ENCODE measurements around the gene LCA5L. TPM values are rescaled to one million over a fixed set of nuclear protein-coding genes. Genes with fewer than 3 reads are reported as not detected.

LCA5L gene
- polyA plus RNA-seq, 1 donor = 2.0 TPM

GRCh38 chr21:39471598-39471997 lies 26.0 kb upstream of the LCA5L start:
- Histone ChIP-seq H3K9me3 (ENCODE audit: control insufficient read depth, low read depth, low read length) (no peaks in the 10 kb centered on the region), H3K4me3 (ENCODE audit: low read length) (no peak overlapping the region), H3K36me3 (ENCODE audit: control insufficient read depth, insufficient read depth, low read length) (no peaks in the 10 kb centered on the region), H3K4me1 (ENCODE audit: control insufficient read depth, insufficient read depth, low read length) (no peaks in the 10 kb centered on the region), H3K27me3 (ENCODE audit: control insufficient read depth, insufficient read depth, low read length) (no peaks in the 10 kb centered on the region), H3K27ac (ENCODE audit: low read length) (no peak overlapping the region)
- no peak for DNase-seq
- WGBS (ENCODE audit: insufficient coverage, low lambda C conversion rate) = 95% methylated on average over 3 of the region's 3 CpGs

GRCh38 chr21:39468559-39468958 lies 23.0 kb upstream of the LCA5L start:
- Histone ChIP-seq H3K27me3 (ENCODE audit: control insufficient read depth, insufficient read depth, low read length) (no peaks in the 10 kb centered on the region), H3K4me3 (ENCODE audit: low read length) (no peak overlapping the region), H3K4me1 (ENCODE audit: control insufficient read depth, insufficient read depth, low read length) (no peaks in the 10 kb centered on the region), H3K27ac (ENCODE audit: low read length) (no peak overlapping the region), H3K36me3 (ENCODE audit: control insufficient read depth, insufficient read depth, low read length) (no peaks in the 10 kb centered on the region), H3K9me3 (ENCODE audit: control insufficient read depth, low read depth, low read length) (no peaks in the 10 kb centered on the region)
- WGBS (ENCODE audit: insufficient coverage, low lambda C conversion rate) = no CpG with 5 or more reads among the region's 1 CpG
- no peak for DNase-seq

- no peaks in the 10 kb centered on the region for H3K36me3 ChIP-seq (ENCODE audit: control insufficient read depth, insufficient read depth, low read length)
- no peak overlapping the region for H3K27ac ChIP-seq (ENCODE audit: low read length)
- H3K4me3 ChIP-seq (ENCODE audit: low read length) = no peak overlapping the region
- DNase-seq = no peak
- H3K9me3 ChIP-seq (ENCODE audit: control insufficient read depth, low read depth, low read length) = no peaks in the 10 kb centered on the region
- no peaks in the 10 kb centered on the region for H3K4me1 ChIP-seq (ENCODE audit: control insufficient read depth, insufficient read depth, low read length)
- no peaks in the 10 kb centered on the region for H3K27me3 ChIP-seq (ENCODE audit: control insufficient read depth, insufficient read depth, low read length)
- no CpG with 5 or more reads among the region's 3 CpGs for WGBS (ENCODE audit: insufficient coverage, low lambda C conversion rate)
Observed at GRCh38 chr21:39467746-39468145, 22.2 kb upstream of the LCA5L start.

- Histone ChIP-seq H3K27me3 (ENCODE audit: control insufficient read depth, insufficient read depth, low read length) (no peaks in the 10 kb centered on the region), H3K4me1 (ENCODE audit: control insufficient read depth, insufficient read depth, low read length) (no peaks in the 10 kb centered on the region), H3K27ac (ENCODE audit: low read length) (no peak overlapping the region), H3K4me3 (ENCODE audit: low read length) (no peak overlapping the region), H3K36me3 (ENCODE audit: control insufficient read depth, insufficient read depth, low read length) (no peaks in the 10 kb centered on the region), H3K9me3 (ENCODE audit: control insufficient read depth, low read depth, low read length) (no peaks in the 10 kb centered on the region)
- DNase-seq = no peak
Observed at GRCh38 chr21:39466584-39466983, 21.0 kb upstream of the LCA5L start.

DNA sequence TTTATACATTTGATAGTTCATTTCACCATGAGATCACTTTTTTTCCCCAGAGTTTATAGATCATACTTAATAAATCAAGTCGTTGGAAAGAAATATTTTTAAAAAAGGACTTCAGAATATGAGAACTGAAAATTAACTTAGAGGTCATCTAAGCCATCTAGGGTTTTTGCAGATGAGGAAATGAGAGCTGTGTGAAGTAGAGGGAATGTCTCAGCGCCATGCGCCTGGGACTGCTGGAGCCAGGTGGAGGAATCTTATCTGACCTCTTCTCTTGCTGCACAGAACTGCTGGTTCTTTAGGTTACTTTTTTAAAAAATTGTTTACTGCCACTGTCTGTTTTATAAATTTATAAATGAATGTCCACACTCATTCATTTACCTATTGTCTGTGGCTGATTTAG lies 17.7 kb upstream of the LCA5L start:
- no peak overlapping the region for H3K4me3 ChIP-seq (ENCODE audit: low read length)
- H3K4me1 ChIP-seq (ENCODE audit: control insufficient read depth, insufficient read depth, low read length) = no peaks in the 10 kb centered on the region
- WGBS (ENCODE audit: insufficient coverage, low lambda C conversion rate) = 83% methylated on average over 1 of the region's 3 CpGs
- H3K27me3 ChIP-seq (ENCODE audit: control insufficient read depth, insufficient read depth, low read length) = no peaks in the 10 kb centered on the region
- H3K9me3 ChIP-seq (ENCODE audit: control insufficient read depth, low read depth, low read length) = no peaks in the 10 kb centered on the region
- no peak for DNase-seq
- H3K36me3 ChIP-seq (ENCODE audit: control insufficient read depth, insufficient read depth, low read length) = no peaks in the 10 kb centered on the region
- H3K27ac ChIP-seq (ENCODE audit: low read length) = no peak overlapping the region

DNA sequence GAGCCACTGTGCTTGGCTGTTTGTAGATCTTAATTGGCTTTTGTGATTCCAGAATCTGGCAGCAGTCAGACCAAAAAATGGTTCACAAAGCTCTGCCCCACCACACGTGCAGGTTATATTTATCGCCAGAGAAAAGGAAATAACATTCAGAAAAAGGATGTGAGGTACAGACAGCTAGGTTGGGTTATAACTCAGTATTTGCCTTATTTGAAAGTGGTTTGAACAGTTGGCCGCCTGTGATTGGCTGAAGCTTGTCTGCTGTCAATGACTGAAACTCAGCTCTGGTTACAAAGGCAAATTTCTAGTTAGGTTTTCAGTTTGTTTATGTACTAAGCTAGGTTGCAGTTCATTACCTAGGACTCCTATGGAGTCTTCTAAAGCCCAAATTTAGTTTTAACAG lies 15.8 kb upstream of the LCA5L start:
- Histone ChIP-seq H3K36me3 (ENCODE audit: control insufficient read depth, insufficient read depth, low read length) (no peaks in the 10 kb centered on the region), H3K27ac (ENCODE audit: low read length) (no peak overlapping the region), H3K4me3 (ENCODE audit: low read length) (no peak overlapping the region), H3K27me3 (ENCODE audit: control insufficient read depth, insufficient read depth, low read length) (no peaks in the 10 kb centered on the region), H3K4me1 (ENCODE audit: control insufficient read depth, insufficient read depth, low read length) (no peaks in the 10 kb centered on the region), H3K9me3 (ENCODE audit: control insufficient read depth, low read depth, low read length) (no peaks in the 10 kb centered on the region)
- DNase-seq = no peak
- no CpG with 5 or more reads among the region's 3 CpGs for WGBS (ENCODE audit: insufficient coverage, low lambda C conversion rate)

- Histone ChIP-seq H3K9me3 (ENCODE audit: control insufficient read depth, low read depth, low read length) (no peaks in the 10 kb centered on the region), H3K36me3 (ENCODE audit: control insufficient read depth, insufficient read depth, low read length) (no peaks in the 10 kb centered on the region), H3K4me1 (ENCODE audit: control insufficient read depth, insufficient read depth, low read length) (no peaks in the 10 kb centered on the region), H3K4me3 (ENCODE audit: low read length) (no peak overlapping the region), H3K27me3 (ENCODE audit: control insufficient read depth, insufficient read depth, low read length) (no peaks in the 10 kb centered on the region), H3K27ac (ENCODE audit: low read length) (no peak overlapping the region)
- DNase-seq = no peak
- 60% methylated on average over 2 of the region's 3 CpGs for WGBS (ENCODE audit: insufficient coverage, low lambda C conversion rate)
Observed at GRCh38 chr21:39456665-39457064, 11.1 kb upstream of the LCA5L start.

- Histone ChIP-seq H3K27me3 (ENCODE audit: control insufficient read depth, insufficient read depth, low read length) (no peaks in the 10 kb centered on the region), H3K36me3 (ENCODE audit: control insufficient read depth, insufficient read depth, low read length) (no peaks in the 10 kb centered on the region), H3K4me3 (ENCODE audit: low read length) (no peak overlapping the region), H3K27ac (ENCODE audit: low read length) (no peak overlapping the region), H3K9me3 (ENCODE audit: control insufficient read depth, low read depth, low read length) (no peaks in the 10 kb centered on the region), H3K4me1 (ENCODE audit: control insufficient read depth, insufficient read depth, low read length) (no peaks in the 10 kb centered on the region)
- no peak for DNase-seq
- no CpG with 5 or more reads among the region's 6 CpGs for WGBS (ENCODE audit: insufficient coverage, low lambda C conversion rate)
Observed at GRCh38 chr21:39454949-39455668, 9.5 kb upstream of the LCA5L start.

DNA sequence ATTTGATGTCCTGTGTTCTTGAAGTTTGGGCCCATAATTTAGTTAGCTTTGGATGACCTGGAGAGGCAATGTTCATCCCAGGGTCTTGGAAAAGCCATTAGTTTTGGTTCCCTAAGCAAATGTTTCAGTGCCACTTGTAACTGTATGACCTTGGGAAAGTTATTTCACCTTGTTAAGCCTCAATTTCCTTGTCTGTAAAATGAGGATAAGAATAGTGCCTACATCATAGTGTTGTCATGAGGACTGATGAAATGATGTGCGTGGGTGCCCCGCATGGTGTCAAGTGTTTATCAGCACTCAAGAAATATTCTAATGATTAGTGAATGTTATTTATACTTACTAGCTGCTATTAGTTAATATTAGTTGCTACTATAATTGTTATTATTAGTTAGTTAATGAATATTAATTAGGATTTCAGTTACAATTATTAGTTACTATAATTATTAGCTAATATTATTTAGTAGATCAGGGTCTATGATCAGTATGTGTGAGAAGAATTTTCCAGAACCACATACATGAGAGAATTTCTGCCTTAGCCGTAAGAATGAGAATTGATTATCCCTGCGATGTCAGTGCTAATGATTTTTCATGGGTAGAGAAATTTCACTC lies 8.1 kb upstream of the LCA5L start:
- Histone ChIP-seq H3K27me3 (ENCODE audit: control insufficient read depth, insufficient read depth, low read length) (peaks cover 2% of the 10 kb centered on the region), H3K4me3 (ENCODE audit: low read length) (no peak overlapping the region), H3K36me3 (ENCODE audit: control insufficient read depth, insufficient read depth, low read length) (no peaks in the 10 kb centered on the region), H3K4me1 (ENCODE audit: control insufficient read depth, insufficient read depth, low read length) (no peaks in the 10 kb centered on the region), H3K27ac (ENCODE audit: low read length) (no peak overlapping the region), H3K9me3 (ENCODE audit: control insufficient read depth, low read depth, low read length) (no peaks in the 10 kb centered on the region)
- WGBS (ENCODE audit: insufficient coverage, low lambda C conversion rate) = no CpG with 5 or more reads among the region's 4 CpGs
- DNase-seq = no peak

DNA sequence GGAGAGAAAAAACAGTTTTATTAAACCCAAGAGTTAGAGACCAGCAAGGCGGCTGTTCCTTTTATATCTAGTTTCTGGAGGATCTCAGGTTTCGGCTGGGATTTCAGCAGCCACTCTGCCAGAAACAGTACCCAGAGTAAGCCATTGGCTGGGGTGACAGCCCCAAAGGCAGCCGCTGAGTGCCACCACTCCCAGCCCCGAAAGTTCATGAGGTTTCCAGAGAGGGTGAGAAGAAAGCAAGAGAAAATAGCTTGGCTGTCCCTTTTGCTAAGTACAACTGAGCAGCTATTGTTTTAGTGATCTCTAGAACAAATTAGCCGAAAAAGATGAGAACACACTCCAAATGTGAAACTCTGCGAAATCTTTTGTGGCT lies 7.4 kb upstream of the LCA5L start:
- no peak overlapping the region for H3K27ac ChIP-seq (ENCODE audit: low read length)

More for the DNA sequence above, 7.4 kb upstream of the LCA5L start:
- Histone ChIP-seq H3K36me3 (ENCODE audit: control insufficient read depth, insufficient read depth, low read length) (no peaks in the 10 kb centered on the region), H3K9me3 (ENCODE audit: control insufficient read depth, low read depth, low read length) (no peaks in the 10 kb centered on the region), H3K27me3 (ENCODE audit: control insufficient read depth, insufficient read depth, low read length) (peaks cover 2% of the 10 kb centered on the region), H3K4me3 (ENCODE audit: low read length) (no peak overlapping the region), H3K4me1 (ENCODE audit: control insufficient read depth, insufficient read depth, low read length) (no peaks in the 10 kb centered on the region)
- 92% methylated on average over 2 of the region's 6 CpGs for WGBS (ENCODE audit: insufficient coverage, low lambda C conversion rate)
- DNase-seq = no peak

Data from large intestine (tissue), 3 donors.